Activated T-helper 1 cell treated with anti-CD3 and anti-CD28 coated beads, Interleukin-2, amount 50 U/mL, for 16 hours (primary cell): ENCODE measurements around the gene SLC2A13.
"Not testable (repeated sequence)": the region's sequence is repeated elsewhere in the genome, so short reads cannot be mapped to it uniquely, and the experiment has no call there.

ENCODE experiments used
- DNase-seq, 2 donors: peaks; one replicate each; pipeline ENCODE4 v3.0.0-alpha.2; 2020; ENCODE audit warnings: low read depth in 1 of 2, low spot score in 1 of 2

The SLC2A13 gene

DNA sequence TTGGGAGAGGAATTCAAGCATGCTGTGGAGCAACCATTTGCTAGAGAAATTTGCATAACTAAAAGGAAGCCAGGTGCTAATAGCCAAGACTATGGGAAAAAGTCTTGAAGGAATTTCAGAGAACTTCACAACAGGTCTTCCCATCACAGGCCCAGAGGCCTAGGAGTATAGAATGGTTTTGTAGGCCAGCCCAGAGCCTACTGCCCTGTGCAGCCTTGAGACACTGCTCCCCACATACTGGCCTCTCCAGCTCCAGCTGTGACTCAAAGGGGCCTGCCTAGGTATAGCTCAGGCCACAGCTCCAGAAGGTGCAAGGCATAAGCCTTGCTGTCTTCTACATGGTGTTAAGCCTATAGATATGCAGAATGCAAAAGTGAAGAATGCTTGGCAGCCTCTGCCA, 227.1 kb downstream of the SLC2A13 start:
- DNase-seq = no peak

DNA sequence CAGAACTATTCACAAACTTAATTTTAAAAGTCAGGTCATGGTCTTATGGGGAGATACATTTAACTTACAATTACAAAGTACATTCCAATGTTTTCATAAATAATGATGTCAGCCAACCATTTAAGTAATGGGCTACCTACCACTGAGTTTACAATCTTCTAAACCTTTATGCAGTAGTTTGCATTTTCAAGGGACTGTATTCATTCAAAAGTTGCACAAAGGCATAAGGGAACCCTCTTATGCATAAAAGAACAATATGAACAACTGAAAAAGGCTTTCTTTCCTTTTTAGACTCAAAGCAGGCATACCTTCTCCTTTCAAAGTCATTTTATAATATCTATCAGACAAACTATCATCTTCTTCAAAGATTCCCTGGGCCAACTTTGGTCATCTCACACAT, 230.2 kb downstream of the SLC2A13 start:
- no peak for DNase-seq

DNA sequence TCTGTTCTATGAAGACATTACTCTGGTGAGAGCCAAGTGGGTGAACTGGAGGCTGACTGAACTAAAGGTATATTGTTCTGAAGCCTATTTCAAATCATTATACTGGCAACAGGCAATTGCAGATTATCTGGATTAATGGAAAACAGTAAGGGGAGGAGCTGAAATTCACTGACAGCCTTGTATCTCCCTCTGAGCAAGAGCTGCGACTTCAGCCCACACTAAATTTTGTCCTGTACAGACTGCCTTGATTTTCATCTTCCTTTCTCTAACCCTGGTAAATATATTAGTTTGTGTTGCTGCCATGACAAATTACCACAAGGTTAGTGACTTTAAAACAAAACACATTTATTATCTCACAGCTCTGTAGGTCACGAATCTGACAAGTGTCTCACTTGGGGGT, 231.1 kb downstream of the SLC2A13 start:
- no peak for DNase-seq

DNA sequence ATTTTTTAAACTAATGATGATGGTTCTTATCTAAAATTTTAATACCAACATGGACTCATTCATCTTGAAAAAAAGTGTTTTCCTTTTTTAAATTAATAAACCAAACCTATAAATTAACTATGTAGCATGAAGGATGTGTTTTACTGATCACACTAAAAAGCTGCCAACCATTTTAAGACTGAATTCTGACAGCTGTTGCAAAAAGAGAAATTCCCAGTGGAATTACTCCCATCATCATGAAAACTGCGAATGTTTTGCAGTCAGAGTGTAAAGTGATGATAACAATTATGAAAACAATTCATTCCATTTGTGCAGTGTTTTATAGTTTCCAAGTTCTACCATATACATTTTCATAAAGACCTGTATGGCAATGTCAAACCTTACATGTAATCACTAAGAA, 232.8 kb downstream of the SLC2A13 start:
- DNase-seq = no peak

DNA sequence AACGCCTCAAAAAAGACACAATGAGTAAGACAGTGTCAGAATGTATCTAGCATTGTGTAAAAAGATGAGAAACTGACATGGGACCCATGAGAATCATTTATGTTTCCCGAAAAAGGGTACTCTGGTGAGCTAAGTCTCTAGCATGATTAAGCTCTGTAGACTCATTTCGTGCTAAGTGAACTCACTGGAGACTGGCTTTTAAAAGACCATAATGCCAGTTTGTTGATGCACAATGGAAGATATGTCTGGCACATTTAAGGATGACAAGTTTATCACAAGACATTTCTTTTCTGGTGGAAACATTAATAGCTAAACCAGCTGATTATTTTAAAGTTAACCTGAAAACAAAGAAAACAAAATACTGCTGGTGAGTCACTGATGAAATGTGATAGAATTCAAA, 233.5 kb downstream of the SLC2A13 start:
- DNase-seq = no peak

DNA sequence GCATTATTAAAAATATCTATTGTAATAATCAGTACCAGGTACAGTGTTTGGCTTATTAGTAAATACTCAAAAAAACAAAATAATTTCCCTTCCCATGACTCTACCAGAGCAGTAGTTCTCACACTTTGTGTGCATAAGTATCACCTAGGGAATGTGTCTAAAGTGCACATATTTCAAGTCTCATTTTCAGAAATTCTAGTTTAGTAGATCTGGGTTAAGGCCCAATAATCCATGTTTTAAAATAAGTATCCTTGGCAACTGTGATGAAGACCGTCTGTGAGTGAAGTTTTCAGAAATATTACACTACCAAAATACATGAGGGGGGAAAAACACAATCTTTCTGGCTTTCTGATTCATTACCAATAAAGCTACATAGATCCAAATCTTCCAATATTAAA, 237.6 kb downstream of the SLC2A13 start:
- no peak for DNase-seq

DNA sequence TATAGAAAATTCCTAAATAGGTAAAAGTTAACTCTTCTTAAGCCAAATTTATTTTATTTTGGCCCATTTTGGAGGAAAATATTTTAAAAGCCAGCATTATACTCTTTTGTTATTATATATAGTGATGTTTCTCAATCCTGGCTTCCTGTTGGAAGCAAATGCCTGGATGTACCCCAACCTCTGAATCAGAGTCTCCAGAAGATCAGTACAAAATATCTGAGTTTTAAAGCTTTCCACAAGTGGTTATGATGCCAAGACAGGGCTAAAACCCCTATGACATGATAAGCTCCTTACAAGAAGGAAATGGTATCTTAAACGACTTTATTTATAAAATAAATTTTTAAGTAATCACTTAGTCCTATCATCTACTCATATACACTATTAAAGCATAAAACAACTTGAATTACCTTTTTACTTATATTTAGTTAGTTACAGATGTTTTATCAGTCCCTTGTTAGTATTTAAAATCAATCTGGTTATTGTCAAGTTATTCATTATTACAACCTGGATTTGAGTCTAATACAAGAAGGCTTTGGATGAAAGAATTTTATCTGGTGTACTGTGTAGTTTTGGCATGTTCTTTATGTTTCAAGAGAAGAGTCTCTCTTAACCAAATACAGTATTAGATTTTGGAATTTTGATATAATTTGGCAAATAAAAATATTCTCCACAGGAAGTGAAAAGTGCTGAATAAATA, 238.1 kb downstream of the SLC2A13 start:
- DNase-seq = no peak

DNA sequence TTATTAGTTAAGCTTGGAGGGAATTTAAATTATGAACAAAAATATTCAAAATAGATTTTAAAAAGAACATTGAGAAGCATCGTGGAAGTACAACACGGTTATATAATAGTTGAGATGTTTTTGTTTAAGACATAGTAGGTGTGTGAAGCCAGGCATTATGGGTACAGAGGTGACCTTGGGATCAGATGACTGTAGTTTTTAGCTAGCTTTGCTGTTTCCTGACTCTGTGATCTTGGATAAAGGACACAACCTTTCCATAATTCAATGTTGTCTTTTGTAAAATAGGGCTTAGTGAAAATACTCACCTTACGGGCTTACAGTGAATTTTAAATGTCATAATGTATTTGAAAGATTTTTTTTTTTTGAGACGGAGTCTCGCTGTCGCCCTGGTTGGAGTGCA, 239.7 kb downstream of the SLC2A13 start:
- no peak for DNase-seq

DNA sequence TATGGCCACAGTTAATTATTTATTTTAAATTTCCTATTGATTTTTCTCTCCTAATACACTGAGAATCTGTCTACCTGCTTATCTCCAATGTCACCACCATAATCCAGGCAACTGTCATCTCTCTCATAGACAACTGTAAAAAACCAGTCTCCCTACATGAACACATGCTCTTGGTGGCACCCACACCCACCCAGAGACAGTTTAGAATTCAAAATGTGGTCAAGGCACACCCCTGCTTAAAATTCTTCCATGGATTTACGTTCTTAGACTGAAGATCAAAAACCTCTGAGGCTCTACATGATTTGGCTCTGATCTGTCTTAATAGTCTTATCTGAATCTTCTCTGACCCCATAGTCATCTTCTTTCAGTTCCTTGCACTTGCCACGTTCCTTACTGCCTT, 245.2 kb downstream of the SLC2A13 start:
- DNase-seq = no peak

DNA sequence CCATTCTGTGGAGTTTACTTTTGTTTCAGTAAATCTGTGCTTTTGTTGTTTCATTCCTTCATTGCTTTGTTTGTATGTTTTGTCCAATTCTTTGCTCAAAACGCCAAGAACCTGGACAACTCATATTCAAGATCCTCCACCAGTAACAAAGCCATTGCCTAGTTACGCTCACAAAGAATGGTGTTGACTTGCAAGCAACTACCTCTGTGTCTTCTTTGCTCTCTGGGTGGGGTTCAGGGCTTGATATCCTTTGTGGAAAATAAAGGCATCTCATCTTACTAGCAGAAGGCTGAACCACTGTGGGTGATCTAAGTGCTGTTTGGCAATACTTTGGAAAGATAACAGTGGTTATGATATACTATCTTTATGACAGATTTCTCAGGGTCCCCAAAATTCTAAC, 252.9 kb downstream of the SLC2A13 start:
- no peak for DNase-seq

DNA sequence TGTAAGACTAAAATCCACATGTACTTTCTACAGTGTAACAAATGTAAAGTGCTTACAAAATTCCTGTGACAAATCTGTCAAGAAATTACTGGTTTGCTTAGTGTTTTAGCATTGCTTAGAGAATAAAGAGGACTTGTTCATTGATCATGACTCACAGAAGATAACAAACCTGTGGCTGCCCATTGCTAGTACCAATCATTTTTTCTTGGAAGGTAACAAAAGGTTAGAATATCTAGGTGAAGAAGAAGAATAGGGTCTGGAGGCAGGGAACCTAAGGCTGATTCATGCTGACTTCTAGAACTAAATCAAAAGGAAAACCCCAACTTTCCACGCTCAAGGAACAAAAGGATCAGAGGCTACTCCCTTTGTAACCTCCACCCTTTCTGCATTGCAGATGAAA, 253.5 kb downstream of the SLC2A13 start:
- no peak for DNase-seq

DNA sequence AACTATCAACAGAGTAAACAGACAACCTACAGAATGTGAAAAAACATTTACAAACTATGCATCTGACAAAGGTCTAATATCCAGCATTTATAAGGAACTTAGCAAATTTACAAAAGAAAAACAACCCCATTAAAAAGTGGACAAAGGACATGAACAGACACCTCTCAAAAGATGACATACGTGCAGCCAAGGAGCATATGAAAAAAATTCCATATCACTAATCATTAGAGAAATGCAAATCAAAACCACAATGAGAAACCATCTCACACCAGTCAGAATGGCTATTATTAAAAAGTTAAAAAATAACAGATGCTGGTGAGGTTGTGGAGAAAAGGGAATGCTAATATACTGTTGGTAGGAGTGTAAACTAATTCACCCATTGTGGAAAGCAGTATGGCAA, 257.7 kb downstream of the SLC2A13 start:
- DNase-seq = not testable (repeated sequence)

DNA sequence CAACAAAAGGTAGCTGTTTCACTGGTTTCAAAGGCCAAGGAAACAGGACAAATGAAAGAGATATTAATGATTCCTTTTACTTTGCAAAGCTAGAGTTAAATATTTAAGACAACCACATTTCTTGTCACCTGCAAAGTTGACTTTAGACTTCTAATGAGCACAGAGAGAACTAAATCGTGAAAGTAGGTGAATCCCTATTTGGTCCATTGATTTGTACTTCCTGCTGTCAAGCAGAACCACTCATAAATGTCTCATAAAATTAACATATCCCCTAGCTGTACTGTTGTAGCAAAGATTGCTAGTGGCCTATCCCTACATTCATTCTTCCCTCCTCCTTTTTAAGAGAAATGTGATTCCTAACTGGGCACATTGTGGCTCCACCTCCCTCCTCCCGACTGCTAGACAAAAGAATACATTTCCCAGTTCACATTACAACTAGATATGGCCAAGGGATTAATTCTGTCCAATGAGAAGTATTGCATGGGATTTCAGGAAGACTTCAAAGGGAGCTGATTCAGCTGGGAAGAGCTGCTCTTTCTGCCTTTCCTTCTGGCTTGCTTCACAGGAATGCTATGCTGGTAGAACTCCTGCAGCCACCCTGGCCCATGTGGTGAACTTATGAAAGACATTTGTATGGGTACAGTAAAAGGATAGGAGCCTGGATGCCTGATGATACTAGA, 258.8 kb downstream of the SLC2A13 start:
- DNase-seq = no peak

DNA sequence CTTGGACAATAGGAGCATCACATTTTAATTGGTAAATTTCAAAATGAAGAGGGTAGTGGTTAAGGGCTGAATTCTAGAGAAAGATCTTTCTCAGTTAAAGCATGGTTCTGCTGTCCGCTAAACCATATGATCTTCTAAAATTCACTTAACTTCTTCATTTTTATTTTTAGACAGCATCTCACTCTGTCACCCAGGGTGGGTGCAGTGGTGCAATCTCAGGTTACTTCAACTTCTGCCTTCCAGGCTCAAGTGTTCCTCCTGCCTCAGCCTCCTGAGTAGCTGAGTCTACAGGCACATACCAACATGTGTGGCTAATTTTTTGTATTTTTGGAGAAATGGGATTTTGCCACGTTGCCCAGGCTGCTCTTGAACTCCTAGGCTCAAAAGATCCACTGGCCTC, 259.6 kb downstream of the SLC2A13 start:
- DNase-seq = no peak

DNA sequence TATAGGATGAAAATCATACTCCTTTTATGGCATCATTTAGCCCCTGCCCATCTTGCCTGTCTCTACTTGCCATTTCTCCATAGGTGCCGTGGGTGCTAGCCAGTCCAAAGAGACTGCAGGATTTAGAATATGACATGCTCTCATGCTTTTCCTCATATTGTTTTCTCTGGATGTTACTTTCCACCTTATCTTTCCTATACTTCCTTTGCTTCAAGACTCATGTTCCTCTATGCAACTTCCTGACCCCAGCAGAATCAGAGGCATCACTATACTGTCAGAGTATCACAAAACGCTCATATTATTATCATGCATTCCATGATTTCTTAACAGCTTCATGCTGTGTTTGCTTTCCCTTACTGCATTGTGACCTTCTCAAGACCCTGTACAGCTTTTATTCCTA, 265.5 kb downstream of the SLC2A13 start:
- no peak for DNase-seq

DNA sequence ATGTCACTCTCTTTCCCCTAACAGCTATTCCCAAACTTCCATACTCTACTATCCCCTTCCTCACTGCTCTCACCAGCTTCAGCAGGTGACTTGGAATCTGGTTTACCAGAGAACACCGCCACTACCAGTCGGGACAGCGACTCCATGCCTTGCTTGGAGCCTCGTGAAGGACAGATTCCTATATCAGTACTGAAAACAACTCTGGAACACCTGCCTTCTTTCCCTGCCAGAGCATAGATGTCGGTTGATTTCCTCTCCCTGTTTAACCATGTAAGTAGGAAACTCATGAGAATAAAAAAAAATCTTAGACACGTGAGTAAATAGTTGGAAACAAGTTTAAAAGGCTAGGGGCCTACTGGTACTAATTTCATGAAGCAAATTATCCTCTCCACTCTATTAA, 266.8 kb downstream of the SLC2A13 start:
- no peak for DNase-seq

DNA sequence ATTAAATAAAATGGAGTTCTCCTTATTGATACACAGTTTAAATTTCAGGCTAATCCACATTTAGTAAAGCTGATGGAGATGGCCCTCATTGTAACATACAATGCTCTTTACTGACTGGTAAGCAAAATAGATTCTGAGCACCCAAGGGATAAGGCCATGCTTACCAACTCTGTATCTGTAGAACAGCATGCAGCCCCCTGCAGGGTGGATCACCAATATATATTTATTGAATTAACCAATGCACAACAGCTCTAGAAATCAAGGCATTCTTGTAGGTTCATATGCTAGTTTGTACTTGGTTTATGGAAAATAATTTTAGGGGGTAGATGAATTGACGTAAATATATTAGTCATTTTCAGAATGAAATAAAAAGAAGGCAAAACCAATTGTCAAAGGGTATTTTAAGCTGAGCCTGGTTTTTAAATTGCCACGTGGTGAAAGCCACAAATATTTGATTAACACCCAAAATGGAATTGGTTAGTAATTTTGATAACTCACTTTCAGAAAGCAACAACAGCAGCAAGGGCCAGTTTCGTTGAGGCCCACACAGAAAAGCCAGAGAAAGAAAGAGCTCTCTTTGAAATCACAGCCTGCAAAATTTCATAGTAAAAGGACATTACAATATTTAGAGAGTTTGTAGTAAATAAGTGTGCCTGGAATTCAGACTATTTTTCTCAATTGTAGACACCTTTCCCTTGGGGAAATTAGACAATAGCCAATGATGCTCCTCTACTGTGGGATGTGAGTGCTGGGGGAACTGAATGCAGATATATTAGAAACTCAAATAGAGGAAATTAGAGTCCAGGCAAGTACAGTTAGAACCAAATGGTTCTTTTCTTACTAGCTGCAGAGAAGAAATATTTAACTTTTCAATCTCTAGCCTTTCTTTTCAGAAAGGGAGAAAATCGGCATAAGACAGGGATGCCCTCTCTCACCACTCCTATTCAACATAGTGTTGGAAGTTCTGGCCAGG, 270.1 kb downstream of the SLC2A13 start:
- no peak for DNase-seq

DNA sequence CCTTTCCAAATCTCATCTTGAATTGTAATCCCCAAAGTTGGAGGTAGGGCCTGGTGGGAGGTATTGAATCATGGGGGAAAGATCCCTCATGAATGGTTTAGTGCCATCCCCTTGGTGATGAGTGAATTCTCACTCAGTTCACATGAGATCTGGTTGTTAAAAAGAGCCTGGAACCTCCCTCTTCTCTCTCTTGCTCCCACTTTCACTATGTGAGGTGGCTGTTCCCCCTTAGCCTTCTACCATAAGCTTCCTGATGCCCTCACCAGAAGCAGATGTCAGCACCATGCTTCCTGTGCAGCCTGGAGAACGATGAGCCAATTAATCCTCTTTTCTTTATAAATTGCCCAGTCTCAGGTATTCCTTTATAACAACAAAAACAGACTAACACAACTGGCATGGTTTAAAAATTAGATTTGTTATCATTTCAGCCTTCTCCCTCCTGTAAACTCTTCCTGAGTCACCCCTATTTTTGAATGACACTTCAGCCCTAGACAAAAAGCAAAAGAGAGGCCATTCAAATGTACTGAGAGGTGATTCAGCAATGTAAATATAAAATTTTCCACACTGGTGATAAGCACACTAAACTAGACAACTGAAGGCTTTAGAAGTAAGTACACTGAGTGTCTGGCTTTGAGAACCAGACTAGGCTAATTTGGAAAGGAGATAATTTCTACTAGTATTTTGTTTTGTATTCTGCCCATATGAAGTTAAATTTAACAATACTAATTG, 274.1 kb downstream of the SLC2A13 start:
- no peak for DNase-seq

DNA sequence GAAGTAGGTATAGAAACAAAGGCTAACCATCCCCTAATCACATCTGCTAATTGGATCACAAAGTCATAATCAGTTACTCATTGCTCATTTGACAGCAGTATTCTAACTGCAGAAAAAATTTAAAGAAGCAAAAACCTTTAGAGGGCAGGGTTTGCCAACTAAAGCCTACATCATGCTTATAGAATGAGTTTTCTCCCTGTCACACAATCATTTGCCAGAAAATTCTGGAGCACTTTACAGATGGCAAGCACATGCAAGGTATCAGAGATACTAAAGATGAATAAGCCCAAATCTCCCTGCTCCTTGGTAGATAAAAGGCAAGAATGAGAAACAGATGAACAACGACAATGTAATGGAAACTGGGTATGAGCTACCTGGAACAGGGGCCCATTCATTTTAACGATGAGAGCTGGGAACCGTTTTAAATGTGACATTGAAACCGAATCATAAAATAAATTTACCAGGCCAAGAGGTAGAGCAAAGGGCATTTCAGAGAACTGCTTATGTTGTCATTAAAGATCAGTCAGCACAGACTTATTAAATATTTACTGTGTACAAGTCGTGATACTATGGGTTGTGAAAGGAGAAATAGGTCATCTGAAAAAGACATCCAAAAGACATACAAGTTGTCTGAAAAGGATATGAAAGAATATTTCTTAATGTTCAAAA, 274.9 kb downstream of the SLC2A13 start:
- DNase-seq = no peak

DNA sequence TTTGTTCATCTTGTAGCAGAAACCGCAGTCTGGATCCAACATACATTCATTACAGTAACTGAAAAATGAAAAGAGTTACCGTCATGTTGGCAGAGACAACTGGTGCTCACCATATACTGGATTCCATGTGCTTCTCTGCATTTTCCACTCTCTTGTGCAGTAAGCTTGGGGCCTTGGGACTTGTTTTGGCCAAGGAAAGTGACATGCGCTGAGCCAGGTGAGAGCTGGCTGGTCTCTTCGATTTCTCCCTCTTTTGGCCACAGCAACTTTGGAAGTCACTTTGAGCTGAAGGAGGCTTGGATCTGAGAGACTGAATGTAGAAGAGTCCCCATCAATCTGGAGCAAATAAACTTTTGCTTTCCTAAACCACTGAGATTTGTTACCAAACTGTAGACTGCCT, 275.7 kb downstream of the SLC2A13 start:
- DNase-seq = no peak
